ENCODE data around the gene MOB2.

The MOB2 gene

GRCh38 chr11:1502954-1503707, 16.6 kb upstream of the MOB2 start:
- DNase-seq = no peak

- no peak for DNase-seq
Observed at GRCh38 chr11:1502168-1502953, 15.8 kb upstream of the MOB2 start.

- DNase-seq = no peak
Observed at GRCh38 chr11:1501421-1502167, 15.0 kb upstream of the MOB2 start.

GRCh38 chr11:1500466-1501420, 14.2 kb upstream of the MOB2 start:
- no peak for DNase-seq

GRCh38 chr11:1499899-1500298, 13.3 kb upstream of the MOB2 start:
- no peak for DNase-seq

- no peak for DNase-seq
Observed at GRCh38 chr11:1499261-1499890, 12.8 kb upstream of the MOB2 start.

GRCh38 chr11:1498262-1498661, 11.7 kb upstream of the MOB2 start:
- no peak for DNase-seq

GRCh38 chr11:1497600-1497999, 11.0 kb upstream of the MOB2 start:
- no peak for DNase-seq

GRCh38 chr11:1496761-1497095, 10.1 kb upstream of the MOB2 start:
- DNase-seq = no peak

- no peak for DNase-seq
Observed at GRCh38 chr11:1496091-1496760, 9.6 kb upstream of the MOB2 start.

- DNase-seq = no peak
Observed at GRCh38 chr11:1494650-1495049, 8.1 kb upstream of the MOB2 start.

GRCh38 chr11:1493650-1494244, 7.2 kb upstream of the MOB2 start:
- DNase-seq = no peak

- DNase-seq = no peak
Observed at GRCh38 chr11:1491379-1491778, 4.8 kb upstream of the MOB2 start.

- no peak for DNase-seq
Observed at GRCh38 chr11:1490651-1491050, 4.1 kb upstream of the MOB2 start.

GRCh38 chr11:1488575-1489180, 2.1 kb upstream of the MOB2 start:
- no peak for DNase-seq

GRCh38 chr11:1487851-1488574, 1.4 kb upstream of the MOB2 start:
- no peak for DNase-seq

GRCh38 chr11:1487091-1487850, 692 bp upstream of the MOB2 start:
- no peak for DNase-seq

- DNase-seq = no peak
Observed at GRCh38 chr11:1485504-1485885, 1.1 kb downstream of the MOB2 start.
